Tibial nerve (tissue), 4 donors: ENCODE data around the gene SMAD6. TPM values are rescaled to one million over a fixed set of nuclear protein-coding genes. Genes with fewer than 3 reads are reported as not detected.

Experiments used
- DNase-seq, 2 donors: peaks; one replicate each; pipeline ENCODE4 v3.0.0-alpha.2; 2019; ENCODE audit warnings: low spot score in 2 of 2
- H3K27ac ChIP-seq, 4 donors: fragments of 200-600 bp; sonication (generic) in 3 of 4; one replicate each; pipeline ENCODE4 v1.5.1; 2017 to 2019; ENCODE audit warnings: mild to moderate bottlenecking in 1 of 4
- H3K27me3 ChIP-seq, 2 donors: fragments of 200-600 bp; sonication (generic) in 1 of 2; one replicate each; pipeline versions ENCODE4 v1.5.1 to v1.6.0; 2017 to 2019
- H3K36me3 ChIP-seq, 3 donors: fragments of 200-600 bp; sonication (generic); one replicate each; pipeline ENCODE4 v1.5.1; 2018 to 2019
- H3K4me1 ChIP-seq, 4 donors: fragments of 200-600 bp; sonication (generic) in 3 of 4; one replicate each; pipeline ENCODE4 v1.5.1; 2017 to 2019
- H3K4me3 ChIP-seq, 4 donors: fragments of 200-600 bp; sonication (generic) in 3 of 4; one replicate each; pipeline ENCODE4 v1.5.1; 2017 to 2019; ENCODE audit warnings: mild to moderate bottlenecking in 1 of 4, moderate library complexity in 1 of 4
- H3K9me3 ChIP-seq, 4 donors: fragments of 200-600 bp; sonication (generic) in 3 of 4; one replicate each; pipeline ENCODE4 v1.5.1; 2017 to 2019
- EP300 ChIP-seq, 2 donors: sonication (generic); formaldehyde crosslinking; IDR thresholded peaks; one replicate each; pipeline ENCODE4 v1.6.1; 2017; ENCODE audit warnings: antibody characterized with exemption in 2 of 2, mild to moderate bottlenecking in 1 of 2
- POLR2A ChIP-seq, 2 donors: fragments of 450-650 bp; IDR thresholded peaks; one replicate each; pipeline ENCODE4 v1.6.1; 2017; ENCODE audit warnings: antibody characterized with exemption in 2 of 2, mild to moderate bottlenecking in 2 of 2, moderate library complexity in 2 of 2
- WGBS, 2 donors: methylation state at CpG; one replicate each; pipeline ENCODE4 v1.1.5; 2018; 5-methylcytosine and 5-hydroxymethylcytosine counted together
- total RNA-seq, 4 donors: library from RNA; depleted of rRNA; stranded (reverse); fragments of >200 nt; gene quantifications; one replicate each; pipeline ENCODE4 v1.1.0, GENCODE V29; 2016
- TF ChIP-seq, protein P1 (sequence below), 5 experiments: fragments of 200-600 bp in 3 of 5; fragments of 450-650 bp in 2 of 5; sonication (generic) in 3 of 5; IDR thresholded peaks; one replicate each; pipeline ENCODE4 v1.5.1; 2016 to 2019; ENCODE audit warnings: antibody characterized with exemption in 5 of 5, mild to moderate bottlenecking in 3 of 5, moderate library complexity in 2 of 5

Gene SMAD6
- 10 to 100 TPM; 41.9 to 57.2 (median 48.6) TPM for total RNA-seq

DNA sequence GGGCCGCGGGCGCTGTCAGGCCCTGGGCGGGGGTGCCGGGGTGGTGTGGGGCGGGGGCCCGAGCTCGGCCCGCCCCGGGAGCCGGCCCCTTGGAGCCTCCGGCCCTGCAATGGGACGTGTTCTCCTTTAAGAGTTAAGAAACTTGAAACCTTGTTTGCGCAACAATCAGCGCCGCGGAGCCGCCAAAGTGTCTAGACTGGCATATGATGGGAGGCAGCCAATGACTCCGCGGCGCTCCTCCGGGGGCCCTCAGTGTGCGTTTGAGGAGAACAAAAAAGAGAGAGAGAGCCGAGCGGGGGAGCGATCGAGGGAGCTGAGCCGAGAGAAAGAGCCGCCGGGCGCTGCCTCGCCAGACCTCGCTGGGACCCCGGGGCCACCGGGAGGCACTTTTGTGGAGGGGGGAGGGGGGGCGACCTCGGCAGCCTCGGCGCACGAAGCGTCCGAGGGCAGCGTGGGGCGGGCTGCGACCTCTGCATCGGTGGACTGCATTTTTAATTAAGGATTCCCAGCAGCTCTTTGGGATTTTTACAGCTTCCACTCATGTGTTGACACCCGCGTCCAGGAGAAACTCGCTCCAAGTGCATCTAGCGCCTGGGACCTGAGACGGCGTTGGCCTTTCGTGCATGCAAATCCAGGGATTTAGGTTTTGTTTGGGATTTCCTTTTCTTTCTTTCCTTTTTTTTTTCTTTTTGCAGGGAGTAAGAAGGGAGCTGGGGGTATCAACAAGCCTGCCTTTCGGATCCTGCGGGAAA, at the start of gene SMAD6:
Gene SMAD6 (plus strand): TSS at position 202 of the 752 bp plus-strand sequence. CDS start 1,023 bp downstream, outside the sequence.
- 0 to 1% methylated on average over 49 to 54 of the region's 55 CpGs for WGBS, 2 donors
- peak; percentile 92 to 93 for DNase-seq
- H3K4me1 ChIP-seq, result peaks cover 0 to 52% (median 25%) of the 10 kb centered on the region in 4 donors
- H3K9me3 ChIP-seq, result no peaks in the 10 kb centered on the region
- peak within 1 kb of the TSS; percentile 57 to 90 (median 82) for H3K4me3 ChIP-seq
- H3K27ac ChIP-seq, result peak within 1 kb of the TSS; percentile 58 to 87 (median 81)
- H3K27me3 ChIP-seq, result no peaks in the 10 kb centered on the region
- peak; percentile 35 to 93 for TF ChIP-seq EP300 (IDR thresholded peaks at IDR 0.05)
- peak; percentile 40 to 54 for TF ChIP-seq POLR2A (IDR thresholded peaks at IDR 0.05)
- TF ChIP-seq, protein P1, sequence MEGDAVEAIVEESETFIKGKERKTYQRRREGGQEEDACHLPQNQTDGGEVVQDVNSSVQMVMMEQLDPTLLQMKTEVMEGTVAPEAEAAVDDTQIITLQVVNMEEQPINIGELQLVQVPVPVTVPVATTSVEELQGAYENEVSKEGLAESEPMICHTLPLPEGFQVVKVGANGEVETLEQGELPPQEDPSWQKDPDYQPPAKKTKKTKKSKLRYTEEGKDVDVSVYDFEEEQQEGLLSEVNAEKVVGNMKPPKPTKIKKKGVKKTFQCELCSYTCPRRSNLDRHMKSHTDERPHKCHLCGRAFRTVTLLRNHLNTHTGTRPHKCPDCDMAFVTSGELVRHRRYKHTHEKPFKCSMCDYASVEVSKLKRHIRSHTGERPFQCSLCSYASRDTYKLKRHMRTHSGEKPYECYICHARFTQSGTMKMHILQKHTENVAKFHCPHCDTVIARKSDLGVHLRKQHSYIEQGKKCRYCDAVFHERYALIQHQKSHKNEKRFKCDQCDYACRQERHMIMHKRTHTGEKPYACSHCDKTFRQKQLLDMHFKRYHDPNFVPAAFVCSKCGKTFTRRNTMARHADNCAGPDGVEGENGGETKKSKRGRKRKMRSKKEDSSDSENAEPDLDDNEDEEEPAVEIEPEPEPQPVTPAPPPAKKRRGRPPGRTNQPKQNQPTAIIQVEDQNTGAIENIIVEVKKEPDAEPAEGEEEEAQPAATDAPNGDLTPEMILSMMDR (IDR thresholded peaks at IDR 0.05), result peak in 2 of 5 experiments; percentile 13 to 44
- H3K36me3 ChIP-seq, result peaks cover 0 to 5% (median 0%) of the 10 kb centered on the region in 3 donors

DNA sequence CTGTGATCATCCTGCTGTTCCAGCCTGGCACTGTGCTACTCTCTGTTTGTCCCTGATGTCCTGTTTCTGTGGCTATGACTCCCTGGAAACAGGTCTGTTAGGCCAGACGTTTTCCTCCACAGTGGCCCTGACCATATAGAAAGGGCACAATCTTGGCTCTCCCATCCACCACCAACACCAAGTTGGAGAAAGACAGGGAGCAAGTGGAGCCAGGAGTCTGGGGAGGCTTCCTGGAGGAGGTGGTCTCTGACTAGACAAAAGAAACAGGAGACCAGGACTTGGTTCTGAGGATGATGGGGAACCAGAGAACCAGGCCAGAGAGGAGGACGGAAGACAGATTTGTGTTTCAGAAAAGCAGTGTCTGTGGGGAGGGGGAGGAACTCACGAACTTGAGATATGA, 49.2 kb upstream of the SMAD6 start:
- H3K27ac ChIP-seq, result no peak overlapping the region
- DNase-seq, result no peak
- H3K9me3 ChIP-seq, result no peaks in the 10 kb centered on the region
- WGBS, 2 donors, result 81 to 84% methylated on average over 3 of the region's 3 CpGs
- no peak for TF ChIP-seq EP300 (IDR thresholded peaks at IDR 0.05)
- H3K27me3 ChIP-seq, result no peaks in the 10 kb centered on the region
- peaks cover 0 to 46% (median 21%) of the 10 kb centered on the region in 4 donors for H3K4me1 ChIP-seq
- no peaks in the 10 kb centered on the region for H3K36me3 ChIP-seq
- no peak overlapping the region for H3K4me3 ChIP-seq

DNA sequence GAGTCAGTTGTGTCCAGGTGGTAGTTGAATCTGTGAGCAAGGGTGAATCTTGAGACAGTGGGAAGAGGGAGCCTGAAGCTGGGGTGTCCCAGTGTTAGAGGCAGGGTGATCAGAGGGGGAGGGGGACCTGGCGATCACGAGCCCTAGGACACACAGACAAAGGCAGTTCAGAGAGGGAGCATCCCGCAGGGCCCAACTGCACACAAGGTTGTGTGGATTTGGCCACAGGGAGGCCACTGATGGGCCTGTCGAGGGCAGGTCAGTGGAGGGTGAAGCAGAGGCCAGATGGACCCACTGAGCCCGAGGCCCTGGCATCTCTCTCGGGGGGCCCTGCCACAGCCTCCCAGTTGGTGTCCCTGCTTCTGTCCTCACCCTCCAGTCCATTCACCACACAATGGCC, 48.6 kb upstream of the SMAD6 start:
- no peak overlapping the region for H3K27ac ChIP-seq
- TF ChIP-seq EP300 (IDR thresholded peaks at IDR 0.05) (no peak), POLR2A (IDR thresholded peaks at IDR 0.05) (no peak)
- TF ChIP-seq, protein P1 (IDR thresholded peaks at IDR 0.05), result no peak
- no peaks in the 10 kb centered on the region for H3K27me3 ChIP-seq

DNA sequence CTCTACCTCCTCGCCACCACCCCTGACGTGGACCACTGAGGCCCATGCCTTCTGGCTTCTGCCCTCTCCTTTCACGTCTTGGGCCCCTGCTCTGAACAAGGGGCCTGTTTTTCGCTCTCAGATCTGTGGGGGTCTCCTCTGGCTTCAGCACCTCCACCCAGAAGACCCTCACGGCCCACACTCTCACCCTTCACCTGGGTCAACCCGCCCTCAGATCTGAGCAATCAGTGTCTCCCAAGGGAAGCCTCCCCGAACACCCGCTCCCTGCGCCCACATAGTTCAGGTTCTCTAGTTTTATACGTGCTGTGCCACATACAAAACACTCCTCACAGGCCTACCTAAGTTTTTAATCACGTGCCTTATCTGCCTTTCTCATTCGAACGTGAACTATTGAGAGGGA, 48.2 kb upstream of the SMAD6 start:
- H3K9me3 ChIP-seq, result no peaks in the 10 kb centered on the region
- TF ChIP-seq, protein P1 (IDR thresholded peaks at IDR 0.05), result no peak
- TF ChIP-seq EP300 (IDR thresholded peaks at IDR 0.05) (no peak), POLR2A (IDR thresholded peaks at IDR 0.05) (no peak)
- DNase-seq, result no peak
- peaks cover 0 to 49% (median 24%) of the 10 kb centered on the region in 4 donors for H3K4me1 ChIP-seq
- no peaks in the 10 kb centered on the region for H3K36me3 ChIP-seq
- H3K27me3 ChIP-seq, result no peaks in the 10 kb centered on the region
- no peak overlapping the region for H3K4me3 ChIP-seq
- peak overlapping the region in 1 of 4 donors; percentile 88 for H3K27ac ChIP-seq
- 89% methylated on average over 13 of the region's 13 CpGs for WGBS, 2 donors

More for the DNA sequence above, 48.6 kb upstream of the SMAD6 start:
- 88 to 89% methylated on average over 6 of the region's 6 CpGs for WGBS, 2 donors
- peaks cover 0 to 49% (median 24%) of the 10 kb centered on the region in 4 donors for H3K4me1 ChIP-seq
- no peak overlapping the region for H3K4me3 ChIP-seq
- H3K9me3 ChIP-seq, result no peaks in the 10 kb centered on the region
- no peak for DNase-seq
- H3K36me3 ChIP-seq, result no peaks in the 10 kb centered on the region

DNA sequence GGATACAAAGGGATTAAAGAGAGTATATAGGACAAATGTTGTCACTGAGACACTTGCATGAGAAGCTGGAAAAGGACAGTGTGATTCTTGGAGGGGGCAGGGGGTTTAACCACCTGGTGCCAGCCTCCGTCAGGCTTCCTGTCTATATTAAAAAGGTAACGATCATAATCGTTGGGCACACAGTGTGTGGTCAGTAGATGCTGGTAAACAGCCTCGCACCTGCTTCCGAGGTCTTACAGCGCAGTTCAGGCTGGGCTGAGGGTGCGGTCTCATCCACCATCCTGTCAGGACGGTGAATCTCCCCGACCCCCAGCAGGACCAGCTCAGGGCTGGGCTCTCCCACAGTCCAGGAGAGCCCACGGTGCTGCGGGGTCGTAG, 47.7 kb upstream of the SMAD6 start:
- Histone ChIP-seq H3K4me3 (no peak overlapping the region), H3K9me3 (no peaks in the 10 kb centered on the region), H3K36me3 (no peaks in the 10 kb centered on the region), H3K27ac (peak overlapping the region in 2 of 4 donors; percentile 65 to 88), H3K4me1 (peaks cover 0 to 49% (median 24%) of the 10 kb centered on the region in 4 donors), H3K27me3 (no peaks in the 10 kb centered on the region)
- TF ChIP-seq, protein P1 (IDR thresholded peaks at IDR 0.05), result no peak
- TF ChIP-seq POLR2A (IDR thresholded peaks at IDR 0.05), result no peak
- TF ChIP-seq EP300 (IDR thresholded peaks at IDR 0.05), result no peak
- DNase-seq, result no peak
- 44 to 65% methylated on average over 12 of the region's 12 CpGs for WGBS, 2 donors
